Suppressor macrophage (primary cell): ENCODE results near the gene SLC4A5.
"Not testable (repeated sequence)": the region's sequence is repeated elsewhere in the genome, so short reads cannot be mapped to it uniquely, and the experiment has no call there.

ENCODE experiments used
- DNase-seq, 4 experiments: peaks; one replicate each; pipeline ENCODE4 v3.0.0-alpha.2; 2020 to 2022

SLC4A5 gene

GRCh38 chr2:74261204-74261864 lies 81.9 kb downstream of the SLC4A5 start:
- peak in 3 of 4 experiments; percentile 7 to 17 (median 8) for DNase-seq

GRCh38 chr2:74260495-74260894 lies 82.7 kb downstream of the SLC4A5 start:
- DNase-seq: no peak

GRCh38 chr2:74259733-74260132 lies 83.5 kb downstream of the SLC4A5 start:
- DNase-seq: no peak

GRCh38 chr2:74259191-74259590 lies 84.0 kb downstream of the SLC4A5 start:
- no peak for DNase-seq

GRCh38 chr2:74255660-74256213 lies 87.5 kb downstream of the SLC4A5 start:
- no peak for DNase-seq

GRCh38 chr2:74253971-74254310 lies 89.3 kb downstream of the SLC4A5 start:
- no peak for DNase-seq

- no peak for DNase-seq
These were observed 89.8 kb downstream of the SLC4A5 start for GRCh38 chr2:74253306-74253970.

- no peak for DNase-seq
These were observed 90.4 kb downstream of the SLC4A5 start for GRCh38 chr2:74252862-74253261.

GRCh38 chr2:74252036-74252435 lies 91.2 kb downstream of the SLC4A5 start:
- no peak for DNase-seq

GRCh38 chr2:74250189-74250631 lies 93.0 kb downstream of the SLC4A5 start:
- DNase-seq: peak; percentile 28 to 61 (median 50)

GRCh38 chr2:74249406-74250122 lies 93.7 kb downstream of the SLC4A5 start:
- no peak for DNase-seq

GRCh38 chr2:74246496-74247195 lies 96.6 kb downstream of the SLC4A5 start:
- DNase-seq: no peak

- no peak for DNase-seq
These were observed 98.9 kb downstream of the SLC4A5 start for GRCh38 chr2:74244286-74244685.

GRCh38 chr2:74242354-74243071 lies 100.7 kb downstream of the SLC4A5 start:
- no peak for DNase-seq

- DNase-seq: no peak
These were observed 103.9 kb downstream of the SLC4A5 start for GRCh38 chr2:74239346-74239745.

- DNase-seq: peak in 2 of 4 experiments; percentile 12 to 32
These were observed 104.3 kb downstream of the SLC4A5 start for GRCh38 chr2:74238879-74239278.

GRCh38 chr2:74235041-74235440 lies 108.2 kb downstream of the SLC4A5 start:
- no peak for DNase-seq

- no peak for DNase-seq
These were observed 109.6 kb downstream of the SLC4A5 start for GRCh38 chr2:74233648-74234047.

- no peak for DNase-seq
These were observed 110.8 kb downstream of the SLC4A5 start for GRCh38 chr2:74232426-74232825.

GRCh38 chr2:74229865-74230264 lies 113.4 kb downstream of the SLC4A5 start:
- DNase-seq: not testable (repeated sequence)

GRCh38 chr2:74228772-74229171 lies 114.4 kb downstream of the SLC4A5 start:
- DNase-seq: no peak

- no peak for DNase-seq
These were observed 115.6 kb downstream of the SLC4A5 start for GRCh38 chr2:74227646-74228045.
